LNCAP (cell line): ENCODE results near the gene ZBTB16.

Source experiments
- CTCF ChIP-seq: fragments of 450-650 bp; IDR thresholded peaks from 2 replicates; pipeline ENCODE4 v1.5.1; 2017; ENCODE audit warnings: mild to moderate bottlenecking

ZBTB16 gene

GRCh38 chr11:114025329-114025907 is 34.1 kb upstream of the ZBTB16 start:
- TF ChIP-seq CTCF = no peak

GRCh38 chr11:114026355-114026754 is 33.2 kb upstream of the ZBTB16 start:
- TF ChIP-seq CTCF = no peak

- no peak for TF ChIP-seq CTCF
Observed at GRCh38 chr11:114027391-114027790, 32.1 kb upstream of the ZBTB16 start.

- TF ChIP-seq CTCF = no peak
Observed at GRCh38 chr11:114027926-114028325, 31.6 kb upstream of the ZBTB16 start.

- TF ChIP-seq CTCF = no peak
Observed at GRCh38 chr11:114031246-114031966, 28.1 kb upstream of the ZBTB16 start.

- TF ChIP-seq CTCF = no peak
Observed at GRCh38 chr11:114031967-114032320, 27.6 kb upstream of the ZBTB16 start.

- TF ChIP-seq CTCF = no peak
Observed at GRCh38 chr11:114033066-114033465, 26.4 kb upstream of the ZBTB16 start.
